Uterus (tissue), 4 donors: ENCODE results near the gene CLIC6. TPM values are rescaled to one million over a fixed set of nuclear protein-coding genes. Genes with fewer than 3 reads are reported as not detected.

ENCODE experiments used
- DNase-seq, 2 donors: peaks; one replicate each; pipeline ENCODE4 v3.0.0-alpha.2; 2019 to 2020
- H3K27ac ChIP-seq, 2 donors: fragments of 200-600 bp; sonication (generic); 1 replicate in 1 of 2; 2 replicates in 1 of 2; pipeline ENCODE4 v1.5.1; 2016 to 2018
- H3K27me3 ChIP-seq, 2 donors: fragments of 200-600 bp; sonication (generic); one replicate each; pipeline ENCODE4 v1.5.1; 2018 to 2019; ENCODE audit warnings: control low read depth in 1 of 2
- H3K36me3 ChIP-seq, 2 donors: fragments of 200-600 bp; sonication (generic); one replicate each; pipeline ENCODE4 v1.5.1; 2019; ENCODE audit warnings: control low read depth in 1 of 2
- H3K4me1 ChIP-seq, 2 donors: fragments of 200-600 bp; sonication (generic); one replicate each; pipeline ENCODE4 v1.5.1; 2018 to 2019; ENCODE audit warnings: control low read depth in 1 of 2
- H3K4me3 ChIP-seq, 2 donors: fragments of 200-600 bp; sonication (generic); 1 replicate in 1 of 2; 2 replicates in 1 of 2; pipeline ENCODE4 v1.5.1; 2018 to 2019; ENCODE audit warnings: mild to moderate bottlenecking in 1 of 2
- H3K9me3 ChIP-seq, 2 donors: fragments of 200-600 bp; sonication (generic); one replicate each; pipeline ENCODE4 v1.5.1; 2019; ENCODE audit warnings: control low read depth in 1 of 2
- CTCF ChIP-seq, 4 experiments: fragments of 200-600 bp in 2 of 4; fragments of 450-650 bp in 2 of 4; sonication (generic) in 2 of 4; IDR thresholded peaks; one replicate each; pipeline ENCODE4 v1.5.1; 2016 to 2019; ENCODE audit warnings: antibody characterized with exemption in 4 of 4, mild to moderate bottlenecking in 2 of 4, moderate library complexity in 1 of 4
- POLR2A ChIP-seq, 2 donors: fragments of 450-650 bp; IDR thresholded peaks; one replicate each; pipeline ENCODE4 v1.6.1; 2016; ENCODE audit warnings: antibody characterized with exemption in 2 of 2, mild to moderate bottlenecking in 1 of 2, moderate library complexity in 1 of 2
- intact Hi-C: fragments of 100-400 bp; cut with DNase I; formaldehyde crosslinking; loops from one replicate; pipeline ENCODE4 v1.15.1; 2023; ENCODE audit warnings: low total_unique reads
- total RNA-seq, 4 donors: library from RNA; depleted of rRNA in 3 of 4; stranded (reverse); fragments of >200 nt in 3 of 4; gene quantifications; one replicate each; pipeline versions ENCODE4 v1.1.0 to v1.2.4, GENCODE V29; 2014 to 2023
- donor health status: DM: yes; HTN: yes; CAD: no.

CLIC6 gene
- total RNA-seq, 4 donors from 2014 or later, result under 0.01 to 0.69 (median 0.38) TPM

GRCh38 chr21:34642211-34643075, 26.4 kb upstream of the CLIC6 start:
- Histone ChIP-seq H3K4me3 (no peak overlapping the region), H3K27me3 (no peaks in the 10 kb centered on the region), H3K27ac (no peak overlapping the region), H3K36me3 (no peaks in the 10 kb centered on the region), H3K4me1 (no peaks in the 10 kb centered on the region), H3K9me3 (no peaks in the 10 kb centered on the region)
- DNase-seq, result no peak
- intact Hi-C loops, result no loop called here
- no peak for TF ChIP-seq CTCF (IDR thresholded peaks at IDR 0.05)
- no peak for TF ChIP-seq POLR2A (IDR thresholded peaks at IDR 0.05)

- H3K27me3 ChIP-seq, result no peaks in the 10 kb centered on the region
- no peak for DNase-seq
- intact Hi-C loops, result no loop called here
- no peaks in the 10 kb centered on the region for H3K4me1 ChIP-seq
- no peaks in the 10 kb centered on the region for H3K9me3 ChIP-seq
- H3K4me3 ChIP-seq, result no peak overlapping the region
- H3K36me3 ChIP-seq, result no peaks in the 10 kb centered on the region
- no peak for TF ChIP-seq POLR2A (IDR thresholded peaks at IDR 0.05)
- TF ChIP-seq CTCF (IDR thresholded peaks at IDR 0.05), result no peak
- no peak overlapping the region for H3K27ac ChIP-seq
These were observed 24.0 kb upstream of the CLIC6 start for GRCh38 chr21:34644825-34645224.

- TF ChIP-seq POLR2A (IDR thresholded peaks at IDR 0.05) (no peak), CTCF (IDR thresholded peaks at IDR 0.05) (no peak)
- DNase-seq, result no peak
- H3K36me3 ChIP-seq, result no peaks in the 10 kb centered on the region
- H3K9me3 ChIP-seq, result no peaks in the 10 kb centered on the region
- H3K4me3 ChIP-seq, result no peak overlapping the region
- H3K27me3 ChIP-seq, result no peaks in the 10 kb centered on the region
- H3K4me1 ChIP-seq, result no peaks in the 10 kb centered on the region
- intact Hi-C loops, result no loop called here
- H3K27ac ChIP-seq, result no peak overlapping the region
These were observed 21.2 kb upstream of the CLIC6 start for GRCh38 chr21:34647555-34647954.

GRCh38 chr21:34648739-34649297, 20.0 kb upstream of the CLIC6 start:
- Histone ChIP-seq H3K9me3 (no peaks in the 10 kb centered on the region), H3K27ac (no peak overlapping the region), H3K4me3 (no peak overlapping the region), H3K4me1 (no peaks in the 10 kb centered on the region), H3K27me3 (no peaks in the 10 kb centered on the region), H3K36me3 (no peaks in the 10 kb centered on the region)
- DNase-seq, result no peak
- TF ChIP-seq CTCF (IDR thresholded peaks at IDR 0.05), result no peak
- TF ChIP-seq POLR2A (IDR thresholded peaks at IDR 0.05), result no peak
- intact Hi-C loops, result no loop called here

GRCh38 chr21:34649400-34649799, 19.4 kb upstream of the CLIC6 start:
- intact Hi-C loops, result no loop called here
- Histone ChIP-seq H3K4me1 (no peaks in the 10 kb centered on the region), H3K27ac (no peak overlapping the region), H3K27me3 (no peaks in the 10 kb centered on the region), H3K9me3 (no peaks in the 10 kb centered on the region), H3K4me3 (no peak overlapping the region), H3K36me3 (no peaks in the 10 kb centered on the region)
- TF ChIP-seq CTCF (IDR thresholded peaks at IDR 0.05) (no peak), POLR2A (IDR thresholded peaks at IDR 0.05) (no peak)
- no peak for DNase-seq
